Measurements from ENCODE around the gene WDR82.

The WDR82 gene

DNA sequence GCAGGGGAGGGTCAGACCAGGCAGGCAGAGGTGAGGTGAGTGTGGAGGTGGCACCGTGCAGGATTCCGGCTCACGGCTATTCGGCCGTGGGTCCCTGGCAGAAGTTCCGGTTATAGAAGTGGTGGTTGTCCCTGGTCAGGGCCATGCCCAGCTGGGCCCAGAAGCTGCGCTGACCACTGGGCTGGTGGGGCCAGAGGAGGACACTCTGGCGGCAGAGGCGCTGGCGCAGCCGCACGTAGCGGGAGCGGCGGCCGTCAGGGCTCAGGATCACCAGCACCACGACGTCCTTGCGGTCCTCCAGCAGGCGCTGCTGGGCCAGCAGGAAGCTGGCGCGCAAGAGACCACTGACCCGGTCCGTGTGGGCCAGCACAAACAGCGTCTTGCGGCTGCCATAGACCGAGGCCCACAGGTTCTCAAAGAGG lies 57.3 kb downstream of the WDR82 start:
- no peak for DNase-seq

DNA sequence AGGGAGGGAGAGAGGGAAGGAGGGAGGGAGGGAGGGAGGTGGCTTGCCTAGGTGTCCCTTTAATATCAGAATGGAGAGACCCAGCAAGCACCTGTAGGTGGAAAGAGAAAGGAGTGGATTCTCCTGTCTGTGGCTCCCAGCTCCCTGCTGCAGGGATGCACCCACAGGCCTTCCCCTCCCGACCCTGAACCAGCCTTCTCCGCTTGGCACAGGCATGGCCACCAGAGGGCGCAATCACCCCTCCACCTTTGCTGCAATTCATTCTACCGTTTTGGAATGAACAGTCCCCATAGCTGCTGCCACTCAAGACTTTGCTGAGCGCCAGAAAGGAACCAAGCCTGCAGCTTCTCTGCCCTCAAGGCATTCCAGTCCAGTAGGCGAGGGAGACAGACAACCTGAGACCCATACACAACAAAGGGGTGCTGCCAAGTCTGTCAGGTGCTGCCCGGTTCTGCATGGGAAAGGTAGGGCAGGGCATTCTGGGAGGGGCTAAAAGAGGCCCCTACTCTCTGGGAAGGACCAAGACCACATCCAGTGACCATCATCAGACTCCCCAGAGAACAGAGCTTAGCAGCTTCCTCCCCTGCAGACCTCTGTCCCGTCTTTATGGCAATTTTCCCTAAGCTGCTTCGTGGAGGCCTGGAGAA lies 57.9 kb downstream of the WDR82 start:
- peak; percentile 99 for DNase-seq

DNA sequence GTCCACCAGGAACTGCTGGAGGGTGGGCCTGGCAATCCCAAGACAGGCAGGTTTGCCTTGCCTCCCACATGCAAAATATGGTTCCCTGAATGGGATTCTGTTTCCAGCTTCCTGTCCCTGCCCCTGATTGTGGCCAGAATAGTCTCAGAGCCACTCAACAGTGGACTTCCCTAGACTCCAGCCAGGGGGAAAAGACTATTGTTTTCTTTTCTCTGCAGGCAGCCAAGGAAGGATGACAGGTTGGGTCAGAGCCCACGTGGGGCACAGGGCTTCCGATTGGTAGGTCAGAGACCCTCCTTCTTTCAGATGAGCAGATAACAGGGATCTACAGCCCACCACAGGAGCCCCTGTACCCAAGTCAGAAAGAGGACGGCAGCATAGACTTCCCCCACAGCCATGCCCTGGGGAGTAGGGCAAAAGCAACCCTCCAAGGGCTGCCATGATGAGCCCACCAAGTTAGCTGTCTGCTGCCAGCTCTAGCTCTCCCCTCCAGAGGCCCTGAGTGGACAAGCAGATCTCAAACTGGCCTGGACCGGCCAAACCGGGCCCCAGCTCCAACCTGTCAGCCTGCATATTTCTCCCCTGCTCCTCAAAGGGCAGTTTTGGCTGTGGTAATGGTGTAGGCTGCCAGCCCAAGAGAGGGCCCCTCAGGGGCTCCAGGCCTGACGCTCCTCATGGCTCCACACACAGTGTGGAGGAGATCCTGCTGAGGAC lies 59.4 kb downstream of the WDR82 start:
- DNase-seq, result no peak

DNA sequence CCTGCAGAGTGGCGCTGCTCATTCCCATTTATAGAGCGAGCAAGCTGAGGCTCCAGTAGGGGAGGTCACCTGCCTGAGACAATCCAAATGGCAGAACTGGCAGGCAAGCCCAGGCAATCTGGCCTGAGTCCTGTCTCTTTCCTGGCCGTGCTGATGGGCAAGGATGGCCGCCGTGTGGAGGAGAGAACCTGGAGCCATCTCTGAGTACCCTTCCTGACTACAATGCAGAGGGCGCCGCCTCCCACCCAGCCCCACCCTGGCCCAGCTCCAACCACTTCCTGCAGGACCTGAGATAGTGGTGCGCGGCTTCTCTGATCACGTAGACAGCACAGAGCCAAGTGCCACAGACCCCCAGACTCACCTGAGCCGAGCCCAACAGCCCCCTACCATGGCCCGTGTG lies 60.0 kb downstream of the WDR82 start:
- peak; percentile 63 for DNase-seq

DNA sequence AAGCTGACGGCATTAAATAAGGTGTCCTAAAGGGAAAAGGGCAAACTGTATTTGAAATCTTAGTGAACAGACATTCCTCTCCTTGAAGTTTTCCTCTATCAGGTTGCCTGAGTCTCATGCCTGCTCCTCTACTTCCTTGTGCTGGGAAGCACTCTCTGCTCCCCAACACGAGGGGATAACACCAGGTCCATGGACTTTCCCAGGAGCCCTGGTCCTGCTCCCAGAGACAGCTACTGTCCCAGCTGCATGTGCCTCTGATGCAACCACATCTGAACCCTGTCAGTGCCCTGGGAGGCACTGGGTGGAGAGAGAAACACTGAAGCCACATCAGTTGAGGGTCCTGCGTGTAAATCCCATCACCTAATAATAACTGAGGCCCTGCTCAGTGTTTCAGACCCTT lies 60.4 kb downstream of the WDR82 start:
- DNase-seq, result no peak

DNA sequence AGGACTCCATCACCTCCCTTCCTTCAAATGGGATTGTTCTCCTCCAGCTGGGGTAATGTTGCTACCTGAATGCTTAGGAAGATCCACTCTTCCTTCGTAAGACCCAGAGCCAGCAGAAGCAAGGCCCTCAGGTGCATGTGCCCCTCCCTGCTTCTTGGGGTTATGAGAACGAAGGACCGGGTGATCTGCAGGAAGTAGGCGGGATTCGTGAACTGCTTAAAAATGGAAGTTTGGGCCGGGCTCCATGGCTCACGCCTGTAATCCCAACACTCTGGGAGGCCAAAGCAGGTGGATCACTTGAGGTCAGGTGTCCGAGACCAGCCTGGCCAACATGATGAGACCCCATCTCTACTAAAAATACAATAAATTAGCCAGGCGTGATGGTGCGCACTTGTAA lies 61.0 kb downstream of the WDR82 start:
- no peak for DNase-seq

DNA sequence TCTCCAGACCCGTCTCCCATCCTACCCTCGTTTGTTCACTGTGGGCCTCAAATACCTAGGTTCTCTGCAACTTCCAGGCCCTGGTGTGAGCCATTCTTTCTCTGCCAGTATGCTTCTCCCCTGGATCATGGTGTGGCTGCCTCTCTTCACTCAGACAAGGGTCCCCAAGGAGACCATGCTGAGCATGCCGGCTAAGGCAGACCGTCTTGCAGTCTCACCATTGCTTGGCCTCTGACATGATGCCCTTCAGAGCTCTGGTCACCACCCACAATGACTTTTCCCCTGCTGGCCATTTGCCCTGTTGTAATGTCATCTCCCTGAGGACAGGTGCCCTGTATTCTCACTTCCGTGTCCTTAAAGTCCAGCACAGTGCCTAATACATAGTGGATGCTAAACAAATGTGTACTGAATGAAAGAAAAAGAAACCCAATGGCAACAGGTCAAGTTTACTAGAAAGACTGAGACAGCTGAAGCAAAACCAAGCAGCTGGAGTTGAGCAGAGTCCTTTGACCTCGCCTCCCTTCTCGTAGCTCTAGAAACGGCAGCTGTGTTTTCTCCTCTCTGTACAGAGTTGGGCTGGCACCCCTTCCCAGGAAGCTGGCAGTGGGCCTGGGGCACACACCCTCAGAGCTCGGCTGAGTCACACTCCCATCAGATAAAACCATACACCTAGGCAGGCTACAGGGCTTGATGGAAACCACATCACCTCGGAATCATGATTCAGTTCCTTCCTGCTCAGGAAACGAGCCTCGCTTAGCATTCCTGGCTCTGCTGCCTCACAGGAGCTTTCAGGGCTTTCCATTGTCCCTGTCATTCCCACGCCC lies 61.7 kb downstream of the WDR82 start:
- peak; percentile 68 for DNase-seq

DNA sequence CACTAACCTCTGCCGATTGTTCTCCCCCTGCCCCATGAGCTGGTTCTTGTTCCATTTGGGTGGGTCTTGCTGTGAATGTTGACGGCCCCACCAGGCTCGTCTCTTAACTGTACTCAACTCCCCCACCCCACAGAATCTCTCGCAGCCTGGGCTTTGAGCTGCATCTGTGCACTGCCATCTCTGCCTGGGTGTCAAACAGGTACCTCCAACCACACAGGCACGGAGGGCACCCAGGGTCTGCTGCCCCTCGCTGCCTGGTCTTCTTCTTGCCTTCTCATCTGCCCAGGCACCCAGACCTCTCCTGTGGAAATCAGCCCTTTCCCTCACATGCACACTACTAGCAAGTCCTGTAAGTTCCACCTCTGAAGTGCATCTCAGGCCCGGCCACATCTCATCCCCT lies 63.1 kb downstream of the WDR82 start:
- DNase-seq, result no peak

DNA sequence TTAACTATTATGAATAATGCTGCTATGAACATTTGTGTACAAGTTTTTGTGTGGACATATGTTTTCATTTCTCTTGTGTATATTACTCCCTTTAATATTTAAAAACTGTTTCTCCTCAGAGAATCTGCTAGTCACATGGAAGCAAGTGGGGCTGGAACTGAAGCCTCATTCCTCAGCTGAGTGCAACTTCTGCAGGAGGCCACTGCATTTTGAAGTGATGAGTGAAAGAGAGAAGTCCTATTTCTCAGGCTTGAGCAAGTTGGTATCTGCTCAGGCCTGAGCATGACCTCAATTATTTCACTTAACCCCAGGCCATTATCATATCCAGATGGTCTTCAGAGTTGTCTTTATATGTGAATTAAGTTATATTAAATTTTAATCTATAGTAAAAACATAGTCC lies 64.5 kb downstream of the WDR82 start:
- no peak for DNase-seq

DNA sequence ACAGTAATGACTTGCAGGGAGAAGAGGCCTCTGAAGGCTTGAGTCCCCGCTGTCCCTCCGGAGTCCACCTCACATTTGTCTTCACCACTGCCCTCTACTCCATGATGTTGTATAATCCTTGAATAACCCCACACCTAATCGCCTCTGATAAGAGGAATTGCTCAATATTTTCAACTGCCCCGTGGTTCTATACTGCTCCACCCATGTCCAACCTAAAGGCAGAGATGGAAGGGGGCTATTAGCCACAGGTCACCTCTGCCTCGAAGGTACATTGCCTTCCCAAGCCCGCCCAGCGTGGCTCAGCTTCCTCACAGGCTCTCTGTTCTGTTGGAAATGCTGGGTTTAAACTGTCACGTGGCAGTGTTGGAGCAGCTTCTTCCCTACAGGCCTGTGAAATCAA lies 65.4 kb downstream of the WDR82 start:
- no peak for DNase-seq

DNA sequence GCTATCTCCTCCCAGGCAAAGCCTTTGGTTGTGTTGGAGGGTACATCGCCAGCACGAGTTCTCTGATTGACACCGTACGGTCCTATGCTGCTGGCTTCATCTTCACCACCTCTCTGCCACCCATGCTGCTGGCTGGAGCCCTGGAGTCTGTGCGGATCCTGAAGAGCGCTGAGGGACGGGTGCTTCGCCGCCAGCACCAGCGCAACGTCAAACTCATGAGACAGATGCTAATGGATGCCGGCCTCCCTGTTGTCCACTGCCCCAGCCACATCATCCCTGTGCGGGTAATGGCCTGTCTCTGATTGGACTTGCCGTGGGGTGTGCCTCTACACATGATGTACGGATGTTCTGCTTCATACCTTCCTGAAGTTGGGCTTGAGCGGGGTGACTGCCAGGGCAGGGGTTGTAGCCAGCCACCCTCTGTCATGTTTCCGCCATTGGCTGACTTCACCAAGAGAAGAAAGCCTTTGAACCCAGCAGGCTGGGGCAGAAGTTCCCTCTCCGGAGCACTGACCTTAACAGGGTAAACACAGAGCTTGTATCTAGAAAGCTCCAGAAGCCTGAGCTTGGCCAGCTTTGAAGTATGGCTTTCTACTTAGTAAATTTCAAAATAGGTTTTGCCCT lies 67.1 kb downstream of the WDR82 start:
- DNase-seq, result no peak

DNA sequence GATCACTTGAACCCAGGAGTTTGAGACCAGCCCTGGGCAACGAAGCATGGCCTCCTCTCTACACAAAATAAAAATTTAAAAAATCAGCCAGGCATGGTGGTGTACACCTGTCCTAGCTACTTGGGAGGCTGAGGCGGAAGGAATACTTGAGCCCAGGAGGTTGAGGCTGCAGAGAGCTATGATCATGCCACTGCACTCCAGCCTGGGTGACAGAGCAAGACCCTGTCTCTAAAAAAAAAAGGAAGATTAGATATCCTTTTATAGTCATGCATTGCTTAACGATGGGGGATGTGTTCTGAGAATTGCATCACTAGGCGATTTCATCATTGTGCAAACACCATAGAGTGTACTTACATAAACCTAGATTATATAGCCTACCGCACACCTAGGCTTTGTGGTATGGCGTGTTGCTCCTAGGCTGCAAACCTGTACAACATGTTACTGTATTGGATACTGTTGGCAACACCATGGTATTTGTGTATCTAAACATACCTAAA lies 67.9 kb downstream of the WDR82 start:
- DNase-seq, result no peak

DNA sequence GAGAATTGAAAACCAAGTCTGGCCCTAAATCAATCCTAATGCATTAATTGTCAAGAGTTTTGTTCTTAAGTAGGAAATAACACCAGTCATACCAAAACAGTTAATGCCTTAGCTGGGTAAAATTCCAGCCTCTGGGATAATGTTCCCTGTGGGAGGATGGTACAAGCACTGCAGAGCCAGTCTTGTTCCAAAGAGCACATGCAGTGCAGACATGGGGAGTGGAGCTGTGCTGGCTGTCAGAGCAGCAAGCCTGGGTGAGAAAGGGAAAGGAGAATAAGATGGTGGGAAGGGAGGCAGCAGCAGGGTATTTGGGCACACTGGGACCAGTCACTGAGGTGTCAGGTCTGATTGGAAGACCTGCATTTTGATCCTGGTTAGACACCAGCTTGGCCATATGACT lies 68.4 kb downstream of the WDR82 start:
- no peak for DNase-seq

DNA sequence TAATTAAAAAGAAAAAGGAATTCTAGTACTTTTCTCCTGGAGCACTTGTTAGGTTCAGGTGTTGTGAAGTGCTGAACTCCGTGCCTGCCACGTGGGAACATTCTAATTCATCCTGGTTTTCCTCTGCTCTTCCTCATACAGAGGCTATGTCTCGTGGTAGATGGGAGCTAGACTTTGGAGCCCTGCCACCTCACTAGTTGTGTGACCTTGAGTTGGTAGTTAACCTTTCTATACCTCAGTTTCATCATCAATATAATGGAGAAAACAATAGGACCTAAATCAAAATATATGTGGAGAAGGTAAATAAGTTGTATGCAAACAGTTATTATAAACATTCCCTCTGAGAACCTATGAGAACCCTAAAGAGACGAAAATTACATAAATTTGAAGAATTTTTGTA lies 69.9 kb downstream of the WDR82 start:
- no peak for DNase-seq

DNA sequence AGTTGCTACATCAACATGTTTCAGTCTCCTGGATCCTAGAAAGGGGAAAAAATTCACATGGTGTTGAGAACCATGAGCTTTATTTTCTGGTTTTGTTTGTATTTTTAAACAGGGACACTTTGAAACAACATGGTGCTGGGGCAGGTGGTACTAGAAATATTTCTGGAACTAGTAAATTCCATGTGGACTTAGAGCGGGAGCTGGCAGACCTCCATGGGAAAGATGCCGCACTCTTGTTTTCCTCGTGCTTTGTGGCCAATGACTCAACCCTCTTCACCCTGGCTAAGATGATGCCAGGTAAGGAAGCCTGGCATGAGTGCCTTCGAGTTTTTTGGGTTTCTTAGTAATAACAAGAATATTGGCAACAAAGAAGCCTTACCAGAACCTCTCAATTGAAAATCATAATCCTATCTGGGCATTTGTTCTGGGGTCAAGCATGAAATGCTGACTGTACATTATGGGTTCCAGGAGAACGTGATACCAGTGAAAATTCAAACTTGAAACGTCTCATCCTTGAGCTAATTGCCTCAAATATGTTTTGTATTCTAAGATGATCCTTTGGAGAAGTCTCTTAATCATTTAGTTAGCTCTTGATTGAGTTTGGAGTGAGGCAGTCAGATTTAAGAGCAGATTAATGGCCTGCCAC lies 72.6 kb downstream of the WDR82 start:
- no peak for DNase-seq

All from activated CD8-positive, alpha-beta memory T cell treated with anti-CD3 and anti-CD28 coated beads, Interleukin-2, amount 50 U/mL, for 48 hours (primary cell).